ENCODE data around the gene KRT17.

The KRT17 gene

DNA sequence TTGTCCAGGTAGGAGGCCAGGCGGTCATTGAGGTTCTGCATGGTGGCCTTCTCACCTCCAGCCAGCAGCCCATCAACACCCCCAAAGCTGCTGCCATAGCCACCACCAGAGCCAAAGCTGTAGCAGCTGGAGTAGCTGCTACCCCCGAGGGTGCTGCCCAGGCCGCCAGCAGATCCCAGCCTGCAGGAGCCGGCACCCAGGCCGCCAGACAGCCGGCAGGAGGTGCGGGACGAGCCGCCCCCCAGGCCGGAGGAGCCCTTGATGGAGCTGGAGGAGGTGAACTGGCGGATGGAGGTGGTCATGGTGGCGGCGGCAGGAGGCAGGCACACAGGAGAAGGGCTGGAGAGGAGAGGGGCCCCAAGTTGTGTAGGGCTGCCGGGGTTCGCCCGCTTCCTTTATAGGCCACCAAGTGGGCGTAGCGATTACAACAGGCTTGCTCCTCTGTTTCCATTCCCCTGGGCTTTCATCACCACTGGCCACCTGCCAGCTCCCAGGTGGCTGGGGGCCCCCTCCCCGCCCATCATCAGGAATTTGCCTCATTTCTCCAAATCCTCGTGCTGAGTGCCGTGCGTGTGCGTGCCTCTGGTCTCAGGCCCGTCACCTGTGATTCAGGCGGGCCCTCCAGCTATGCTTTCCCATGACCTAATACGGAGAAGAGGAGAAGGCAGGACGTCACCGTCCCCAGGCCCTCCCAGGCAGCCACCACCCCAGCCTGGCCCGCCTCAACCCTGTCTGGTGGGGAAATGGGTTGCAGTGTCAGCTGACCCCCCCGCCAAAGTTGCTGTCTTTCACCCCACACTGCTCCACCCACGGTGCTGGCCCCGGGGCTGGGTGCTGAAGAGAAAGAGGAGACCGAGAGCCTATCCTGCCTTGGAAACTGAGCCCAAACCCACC is at the start of gene KRT17:
Gene KRT17 (minus strand): TSS at position 368 of the 894 bp plus-strand sequence. CDS start 66 bp downstream, at position 302.
- DNase-seq = no peak

- DNase-seq = no peak
Measured at GRCh38 chr17:41672153-41672552, 47.8 kb upstream of the KRT17 start.

- no peak for DNase-seq
Measured at GRCh38 chr17:41667280-41668041, 43.1 kb upstream of the KRT17 start.

DNA sequence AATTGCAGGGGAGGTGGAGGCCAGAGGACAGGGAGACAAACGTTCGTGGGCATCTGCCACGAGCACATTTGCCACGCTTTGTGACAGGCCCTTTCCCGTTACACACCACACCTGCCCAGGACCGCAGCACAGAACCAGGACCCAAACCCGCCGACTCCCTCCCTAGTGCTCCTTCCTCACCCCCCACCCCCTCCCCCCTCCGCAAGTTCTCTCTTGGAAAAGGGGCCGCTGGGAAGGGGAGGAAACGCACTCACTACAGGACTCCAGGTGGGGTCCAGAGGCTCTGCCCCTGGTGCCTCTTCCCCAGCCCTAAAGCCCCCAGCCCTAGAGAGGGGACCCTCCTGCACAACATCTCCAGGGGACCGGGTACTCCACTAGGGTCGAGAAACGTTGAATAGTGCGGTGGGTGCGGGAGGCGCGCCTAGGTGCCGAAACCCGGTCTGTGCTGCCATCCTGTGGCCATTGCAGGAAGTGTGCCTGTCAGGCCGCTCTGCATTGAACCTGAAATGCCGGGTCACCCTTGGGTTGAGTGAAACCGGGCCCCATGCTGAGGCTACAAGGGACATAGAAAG is 42.4 kb upstream of the KRT17 start:
- DNase-seq = peak; percentile 60 to 77

- no peak for DNase-seq
Measured at GRCh38 chr17:41666237-41666641, 41.9 kb upstream of the KRT17 start.

DNA sequence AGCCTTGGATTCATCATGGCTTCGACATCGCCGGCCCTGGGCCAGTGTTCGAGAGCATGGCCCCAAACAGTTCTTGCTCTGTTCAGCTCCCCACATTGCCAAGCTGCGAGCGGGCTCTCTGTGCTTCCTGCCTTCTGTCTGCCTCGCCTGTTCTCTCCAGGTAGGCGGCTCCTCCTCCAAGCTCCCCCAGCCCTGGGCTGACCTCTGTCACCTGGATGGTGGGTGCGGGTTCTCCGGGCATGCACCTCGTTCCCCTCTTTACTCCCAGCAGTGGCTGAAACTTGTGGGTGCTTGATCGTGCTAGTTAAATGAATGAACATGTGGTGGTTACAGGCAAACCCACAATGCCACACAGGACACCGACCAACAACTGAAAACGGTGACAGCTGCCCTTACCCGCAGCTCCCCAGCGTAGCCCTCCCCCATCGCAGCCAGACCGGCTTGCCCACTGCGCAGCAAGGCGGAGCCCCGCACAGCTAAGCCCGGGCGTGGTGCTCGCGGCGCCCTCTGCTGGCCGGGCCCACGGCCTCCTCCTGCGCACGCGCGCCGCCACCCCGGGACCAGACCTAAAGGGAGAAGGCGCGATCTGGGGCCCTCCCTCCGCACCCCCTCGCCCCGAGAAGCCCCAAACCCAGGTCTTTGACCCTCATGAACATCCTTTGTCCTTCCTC is 41.3 kb upstream of the KRT17 start:
- DNase-seq = peak; percentile 75 to 79

- no peak for DNase-seq
Measured at GRCh38 chr17:41664587-41665565, 40.5 kb upstream of the KRT17 start.

GRCh38 chr17:41664172-41664457 is 39.7 kb upstream of the KRT17 start:
- DNase-seq = no peak

DNA sequence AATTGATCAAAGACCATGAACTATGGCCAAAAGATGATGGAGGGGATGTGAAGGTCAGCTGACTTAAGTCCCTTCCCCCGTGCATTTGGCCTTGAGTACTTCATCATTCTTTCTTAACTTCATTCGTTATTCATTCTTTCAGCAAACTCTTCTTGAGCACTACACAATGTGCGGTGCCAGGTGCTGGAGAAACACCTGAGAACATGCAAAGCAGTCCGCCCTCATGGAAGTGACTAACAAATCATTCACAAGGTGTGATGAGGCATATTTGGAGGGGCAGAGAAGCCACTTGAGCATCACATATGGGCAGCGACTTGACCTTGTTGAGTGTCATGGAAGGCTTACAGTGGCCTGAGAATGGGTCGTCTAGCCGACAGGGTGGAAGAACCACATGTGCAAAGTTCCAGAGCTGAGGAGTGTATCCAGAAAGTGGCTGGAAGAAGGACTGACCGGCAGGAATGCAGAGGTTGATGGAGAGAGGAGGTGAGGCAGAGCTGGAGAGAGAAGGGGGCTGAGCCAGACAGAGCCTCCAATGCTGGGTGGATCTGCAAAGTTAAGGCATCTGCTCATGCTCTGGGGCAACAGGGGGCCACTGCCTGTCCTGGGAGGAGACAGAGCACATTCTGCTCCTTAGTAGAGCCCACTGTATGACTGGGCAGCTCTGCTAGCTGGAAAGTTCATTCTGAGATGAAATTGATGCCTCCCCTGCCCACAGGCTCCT is 39.2 kb upstream of the KRT17 start:
- DNase-seq = no peak

DNA sequence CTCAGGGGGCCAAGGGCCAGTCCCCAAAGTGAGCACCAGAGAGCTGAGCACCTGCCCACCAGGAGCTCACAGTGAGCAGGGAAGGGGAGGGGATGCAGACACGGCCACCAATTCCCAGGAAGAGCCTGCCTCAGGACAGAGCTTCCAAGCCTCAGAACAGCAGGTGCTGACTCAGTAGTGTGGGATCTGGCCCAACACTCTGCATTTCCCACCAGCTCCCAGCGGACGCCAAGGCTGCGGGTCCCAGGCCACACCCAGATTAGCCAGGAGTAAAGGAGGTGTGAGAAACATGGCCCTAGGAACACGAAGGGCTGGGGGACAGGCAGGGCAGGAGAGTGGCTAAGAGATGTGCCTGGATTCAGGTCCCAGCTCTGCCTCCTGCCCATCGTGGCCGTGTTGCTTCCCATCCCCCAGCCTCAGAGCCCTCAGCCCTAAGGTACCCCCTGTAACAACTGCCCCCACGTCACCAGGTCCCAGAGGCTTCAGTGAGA is 35.9 kb upstream of the KRT17 start:
- no peak for DNase-seq

GRCh38 chr17:41659427-41660212 is 35.2 kb upstream of the KRT17 start:
- no peak for DNase-seq

DNA sequence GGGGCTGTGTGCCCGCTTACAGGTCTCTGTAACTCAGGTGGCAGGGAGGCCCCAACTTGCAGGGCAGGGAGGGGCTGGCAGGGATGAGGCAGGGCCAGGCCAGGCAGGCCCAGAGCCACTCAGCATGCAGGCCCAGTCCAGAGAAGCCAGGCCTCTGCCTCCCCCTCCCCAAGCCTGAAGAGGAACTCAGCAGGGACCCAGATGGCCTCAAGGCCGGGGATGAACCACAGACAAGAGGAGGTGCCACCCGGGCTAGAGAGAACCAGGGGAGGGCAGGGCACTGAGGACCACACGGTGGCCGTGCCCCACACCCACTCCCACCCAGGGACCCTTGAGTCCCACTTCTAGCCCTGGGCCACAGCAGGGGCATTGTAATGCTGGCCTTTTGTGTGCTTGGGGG is 34.5 kb upstream of the KRT17 start:
- DNase-seq = no peak

- DNase-seq = no peak
Measured at GRCh38 chr17:41657936-41658335, 33.6 kb upstream of the KRT17 start.

GRCh38 chr17:41657176-41657754 is 32.9 kb upstream of the KRT17 start:
- DNase-seq = no peak

- DNase-seq = no peak
Measured at GRCh38 chr17:41656249-41657023, 32.1 kb upstream of the KRT17 start.

- DNase-seq = no peak
Measured at GRCh38 chr17:41655611-41656111, 31.3 kb upstream of the KRT17 start.

DNA sequence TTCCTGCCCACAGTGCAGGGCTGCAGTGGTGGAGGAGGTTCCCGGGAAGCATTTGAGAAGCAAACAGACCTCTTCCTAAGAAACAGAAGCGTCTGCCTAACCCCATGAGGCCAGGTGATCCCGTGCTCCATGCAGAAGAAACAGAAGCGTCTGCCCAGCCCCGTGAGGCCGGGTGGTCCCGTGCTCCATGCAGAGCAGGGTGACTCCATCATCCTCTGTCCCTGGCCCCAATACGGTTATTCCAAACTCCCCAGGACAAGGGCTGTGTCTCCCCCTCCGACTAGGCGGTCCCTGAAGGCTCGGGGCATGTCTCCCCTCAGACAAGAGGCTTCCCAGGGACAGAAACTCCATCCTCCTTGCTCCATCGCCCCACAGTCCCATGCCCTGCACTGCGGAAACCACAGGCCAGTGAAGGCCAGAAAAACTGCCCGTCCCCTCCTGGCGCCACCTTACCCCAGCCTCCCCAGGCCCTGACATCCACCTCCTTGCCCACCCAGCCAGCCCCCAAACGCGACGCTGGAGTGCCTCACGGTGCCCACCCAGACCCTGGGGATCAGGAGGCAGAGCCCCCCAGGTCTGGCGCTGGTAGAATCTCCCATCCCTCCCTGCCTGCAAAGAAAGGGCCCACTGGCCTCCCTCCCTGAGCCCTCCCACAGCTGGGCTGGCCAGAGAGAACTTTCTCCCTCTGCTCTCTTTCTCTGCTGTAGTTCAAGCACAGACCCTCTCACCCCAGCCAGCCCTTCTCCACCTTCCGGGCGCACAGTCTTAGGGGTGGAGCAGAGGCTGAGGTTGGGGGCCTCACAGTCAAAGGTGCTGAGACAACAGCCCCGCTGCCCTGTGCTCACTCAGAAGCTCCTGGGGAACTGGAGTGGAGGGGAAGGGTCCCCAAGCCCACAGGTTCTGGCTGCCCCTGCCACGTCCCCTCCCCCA is 30.6 kb upstream of the KRT17 start:
- DNase-seq = no peak

Data from hippocampal formation (tissue), 2 donors.